IMR-90 (cell line): ENCODE measurements around the gene SPACDR. TPM values are rescaled to one million over a fixed set of nuclear protein-coding genes. Genes with fewer than 3 reads are reported as not detected.

Experiments
- ATAC-seq: fragments of 200-7000 bp; cut with Tn5 transposase; 2 replicates; pipeline ENCODE4 v1.9.1; 2020; ENCODE audit warnings: low read depth, mild to moderate bottlenecking, moderate library complexity
- BruUV-seq: library from RNA; stranded (reverse); fragments of 400-500 nt; replicated peaks from 2 replicates; lab custom pipeline; 2021; lab: Mats Ljungman, UMichigan
- CTCF ChIA-PET: fragments of 300-600 bp; formaldehyde crosslinking; extraction: SDS; loops from one replicate; lab custom pipeline; 2021; ENCODE audit warnings: antibody characterized with exemption; lab: Yijun Ruan, JAX
- POLR2A ChIA-PET: fragments of 300-600 bp; sonication (Branson Sonifier 250); formaldehyde crosslinking; loops from one replicate; lab custom pipeline; 2022; ENCODE audit warnings: antibody characterized with exemption; ENCODE audit not compliant: unreplicated experiment; lab: Charles Lee
- DNase-seq: peaks from one replicate; pipeline ENCODE4 v3.0.0; 2013
- H2AFZ ChIP-seq: replicated peaks from 2 replicates; pipeline ENCODE3; 2013; ENCODE audit warnings: low read length, mild to moderate bottlenecking; ENCODE audit not compliant: poor library complexity
- H2AK5ac ChIP-seq: 2 replicates; pipeline ENCODE4 v1.6.1; 2013; ENCODE audit warnings: low read depth, low read length, inconsistent platforms
- H2AK9ac ChIP-seq: replicated peaks from 2 replicates; pipeline ENCODE3; 2013; ENCODE audit warnings: mild to moderate bottlenecking, low read depth, low read length, moderate library complexity; ENCODE audit not compliant: poor library complexity
- H2BK120ac ChIP-seq: 2 replicates; pipeline ENCODE4 v1.6.1; 2013; ENCODE audit warnings: low read depth, low read length, inconsistent platforms
- H2BK15ac ChIP-seq: 3 replicates; pipeline ENCODE4 v1.6.1; 2013; ENCODE audit warnings: low read depth, low read length, inconsistent platforms
- H2BK20ac ChIP-seq: 2 replicates; pipeline ENCODE4 v1.6.1; 2013; ENCODE audit warnings: low read depth, mild to moderate bottlenecking, inconsistent platforms, low read length, moderate library complexity
- H2BK5ac ChIP-seq: 2 replicates; pipeline ENCODE4 v1.6.1; 2013; ENCODE audit warnings: mild to moderate bottlenecking, low read depth, low read length, inconsistent platforms; ENCODE audit not compliant: poor library complexity, severe bottlenecking
- H3K14ac ChIP-seq: replicated peaks from 2 replicates; pipeline ENCODE4 v1.6.1; 2013; ENCODE audit warnings: low read depth, low read length, inconsistent platforms
- H3K18ac ChIP-seq: 2 replicates; pipeline ENCODE4 v1.6.1; 2013; ENCODE audit warnings: low read depth, low read length, control low read depth
- H3K23ac ChIP-seq: 2 replicates; pipeline ENCODE4 v1.6.1; 2013; ENCODE audit warnings: low read depth, low read length, inconsistent platforms
- H3K27ac ChIP-seq: 2 replicates; pipeline ENCODE4 v1.5.1; 2013; ENCODE audit warnings: mild to moderate bottlenecking, control low read depth, low read length; ENCODE audit not compliant: insufficient read depth
- H3K27me3 ChIP-seq: 2 replicates; pipeline ENCODE4 v1.6.1; 2013; ENCODE audit warnings: low read length; ENCODE audit not compliant: control insufficient read depth, insufficient read depth
- H3K36me3 ChIP-seq: 2 replicates; pipeline ENCODE4 v1.6.1; 2013; ENCODE audit warnings: low read length, mixed read lengths; ENCODE audit not compliant: control insufficient read depth, insufficient read depth
- H3K4ac ChIP-seq: 2 replicates; pipeline ENCODE4 v1.6.1; 2013; ENCODE audit warnings: low read depth, low read length, inconsistent platforms
- H3K4me1 ChIP-seq: 2 replicates; pipeline ENCODE4 v1.6.1; 2013; ENCODE audit warnings: low read length, mixed read lengths; ENCODE audit not compliant: control insufficient read depth, insufficient read depth
- H3K4me2 ChIP-seq: 2 replicates; pipeline ENCODE4 v1.6.1; 2013; ENCODE audit warnings: low read depth, mild to moderate bottlenecking, control low read depth, low read length, moderate library complexity
- H3K4me3 ChIP-seq: 2 replicates; pipeline ENCODE4 v1.5.1; 2013; ENCODE audit warnings: low read depth, mild to moderate bottlenecking, control low read depth, low read length, moderate library complexity; ENCODE audit not compliant: insufficient read depth
- H3K56ac ChIP-seq: 2 replicates; pipeline ENCODE4 v1.6.1; 2013; ENCODE audit warnings: low read length, inconsistent platforms; ENCODE audit not compliant: insufficient read depth; ENCODE audit errors: extremely low read depth
- H3K79me1 ChIP-seq, 2 experiments: 2 replicates each; pipeline ENCODE4 v1.6.1; 2013; ENCODE audit warnings: low read length in 2 of 2, inconsistent platforms in 1 of 2, low read depth in 1 of 2
- H3K9ac ChIP-seq: 2 replicates; pipeline ENCODE4 v1.6.1; 2013; ENCODE audit warnings: low read depth, low read length, control low read depth
- H3K9me1 ChIP-seq: 2 replicates; pipeline ENCODE4 v1.6.1; 2013; ENCODE audit warnings: low read length, inconsistent platforms; ENCODE audit not compliant: insufficient read depth
- H3K9me3 ChIP-seq: 2 replicates; pipeline ENCODE4 v1.6.1; 2013; ENCODE audit warnings: low read length; ENCODE audit not compliant: control insufficient read depth, insufficient read depth
- H4K20me1 ChIP-seq: 2 replicates; pipeline ENCODE4 v1.6.1; 2013; ENCODE audit warnings: low read length, inconsistent platforms; ENCODE audit not compliant: insufficient read depth
- H4K5ac ChIP-seq: 2 replicates; pipeline ENCODE4 v1.6.1; 2013; ENCODE audit warnings: mild to moderate bottlenecking, low read depth, low read length, control low read depth
- H4K8ac ChIP-seq, 2 experiments: 2 replicates each; pipeline ENCODE4 v1.6.1; 2013; ENCODE audit warnings: low read depth in 2 of 2, low read length in 2 of 2, control low read depth in 1 of 2, inconsistent platforms in 1 of 2
- H4K91ac ChIP-seq: 2 replicates; pipeline ENCODE4 v1.6.1; 2013; ENCODE audit warnings: low read depth, low read length, inconsistent platforms; ENCODE audit not compliant: insufficient read depth
- BHLHE40 ChIP-seq: fragments of 150-350 bp; IDR thresholded peaks from 2 replicates; pipeline ENCODE4 v1.6.1; 2016; ENCODE audit warnings: mild to moderate bottlenecking, low read depth, low read length
- FOS ChIP-seq: fragments of 150-350 bp; IDR thresholded peaks from 2 replicates; pipeline ENCODE4 v1.6.1; 2016; ENCODE audit warnings: low read depth, low read length
- WGBS, 2 experiments: methylation state at CpG; one replicate each; pipeline versions ENCODE4 v1.1.5 to v1.1.7; 2013; ENCODE audit warnings: missing lambda C conversion rate in 2 of 2; ENCODE audit not compliant: insufficient read length in 1 of 2; ENCODE audit errors: extremely low coverage in 2 of 2; 5-methylcytosine and 5-hydroxymethylcytosine counted together
- dilution Hi-C: fragments of 300-500 bp; cut with HindIII; formaldehyde crosslinking; loops from one replicate; pipeline ENCODE4 v1.14.3; 2018; ENCODE audit warnings: low sequenced_read_pairs; ENCODE audit not compliant: unreplicated experiment
- in situ Hi-C: fragments of 300-500 bp; cut with MboI; formaldehyde crosslinking; loops from 3 replicates; pipeline ENCODE4 v1.14.3; 2019; ENCODE audit warnings: low sequenced_read_pairs, inconsistent platforms, mixed read lengths
- intact Hi-C: fragments of 100-400 bp; cut with micrococcal nuclease; formaldehyde crosslinking; loops from 2 replicates; pipeline ENCODE4 v1.10.0; 2022
- polyA plus RNA-seq, 3 experiments: library from polyadenylated mRNA; depleted of rRNA; stranded (reverse); fragments of >200 nt; gene quantifications; 2 replicates each; pipeline ENCODE4 v1.2.3, GENCODE V29; 2012; ENCODE audit warnings: low replicate concordance in 1 of 3
- total RNA-seq: library from RNA; depleted of rRNA; stranded (reverse); fragments of >200 nt; gene quantifications from 2 replicates; pipeline ENCODE4 v1.2.3, GENCODE V29; 2012

The SPACDR gene
- total and polyA plus RNA-seq, 2 of the 4 experiments (the other 2 are of a cell fraction), result 0.54 to 2.1 TPM

- Histone ChIP-seq H4K8ac (no peak overlapping the region), H3K79me1 (no peaks in the 10 kb centered on the region), H3K23ac (no peak overlapping the region), H2AK9ac (no peak overlapping the region), H3K18ac (no peak overlapping the region), H4K91ac (no peak overlapping the region), H3K27me3 (no peaks in the 10 kb centered on the region; the same call in 1 of the 2 replicates), H3K9ac (no peak overlapping the region), H3K27ac (no peak overlapping the region), H2BK15ac (no peak overlapping the region), H2AFZ (peak overlapping the region; percentile 43), H2BK20ac (no peak overlapping the region), H3K4ac (no peak overlapping the region), H3K36me3 (no peaks in the 10 kb centered on the region), H3K4me1 (peaks cover 5% of the 10 kb centered on the region), H3K14ac (no peak overlapping the region), H3K4me3 (no peak overlapping the region), H2AK5ac (no peak overlapping the region), H3K9me1 (no peaks in the 10 kb centered on the region), H2BK5ac (no peak overlapping the region), H3K9me3 (no peaks in the 10 kb centered on the region), H4K20me1 (0 out of 2 replicates have a peak, but pooled peaks cover 3% of the 10 kb centered on the region), H4K5ac (no peak overlapping the region), H2BK120ac (no peak overlapping the region), H3K56ac (no peak overlapping the region), H3K4me2 (no peak overlapping the region)
- dilution Hi-C loops (no loop called here), in situ Hi-C loops (no loop called here), intact Hi-C loops (no loop called here)
- DNase-seq (peak; percentile 27), ATAC-seq (no peak)
- WGBS, 2 experiments, result 86% methylated on average over 13 of the region's 30 CpGs; no CpG with 5 or more reads in 1 of the 2 experiments
- TF ChIP-seq FOS (no peak), BHLHE40 (peak; percentile 69; the same call in 1 of the 2 replicates)
- no TSS peak for BruUV-seq
- POLR2A ChIA-PET, result no interaction called here
- CTCF ChIA-PET, result interaction anchor here (0.5 kb wide), 1 partner anchor 56 kb away, joined by 3 read pairs; no protein-coding TSS in a partner anchor
These were observed 22.8 kb upstream of the SPACDR start for GRCh38 chr7:100486753-100487446.
